Bronchial epithelial cell (primary cell): ENCODE measurements around the gene CAND2. TPM values are rescaled to one million over a fixed set of nuclear protein-coding genes. Genes with fewer than 3 reads are reported as not detected.

Experiments used
- DNase-seq: peaks from one replicate; pipeline ENCODE4 v3.0.0-alpha.2; 2010; ENCODE audit warnings: low read depth
- FAIRE-seq: peaks from 2 replicates; lab custom pipeline; 2011; peaks lifted over from hg19 to GRCh38; lab: Jason Lieb, UNC
- H3K27me3 ChIP-seq: 2 replicates; pipeline ENCODE4 v1.5.1; 2011; ENCODE audit warnings: low read length; ENCODE audit not compliant: control insufficient read depth, insufficient read depth
- H3K36me3 ChIP-seq: 2 replicates; pipeline ENCODE4 v1.5.1; 2011; ENCODE audit warnings: low read length; ENCODE audit not compliant: control insufficient read depth, insufficient read depth
- H3K4me3 ChIP-seq: 2 replicates; pipeline ENCODE4 v1.5.1; 2011; ENCODE audit warnings: mild to moderate bottlenecking, low read depth, low read length, control low read depth
- CTCF ChIP-seq: IDR thresholded peaks from 2 replicates; pipeline ENCODE4 v1.5.1; 2011; ENCODE audit warnings: mild to moderate bottlenecking, moderate library complexity, low read length, control low read depth, inconsistent platforms; ENCODE audit not compliant: insufficient read depth, severe bottlenecking
- total RNA-seq: library from RNA; depleted of rRNA; stranded (reverse); fragments of >200 nt; gene quantifications from 2 replicates; pipeline ENCODE4 v1.2.1, GENCODE V29; 2014

CAND2 gene
- total RNA-seq, 1 donor from 2014 or later, result 1.3 TPM

GRCh38 chr3:12752102-12752501 is 44.4 kb upstream of the CAND2 start:
- DNase-seq (peak; percentile 35), FAIRE-seq (no peak)
- H3K27me3 ChIP-seq, result no peaks in the 10 kb centered on the region
- TF ChIP-seq CTCF, result no peak
- peaks cover 18% of the 10 kb centered on the region for H3K36me3 ChIP-seq
- no peak overlapping the region for H3K4me3 ChIP-seq

- no peak for TF ChIP-seq CTCF
- FAIRE-seq, result no peak
- DNase-seq, result peak; percentile 40
- Histone ChIP-seq H3K36me3 (peaks cover 16% of the 10 kb centered on the region), H3K27me3 (no peaks in the 10 kb centered on the region), H3K4me3 (no peak overlapping the region)
Observed at GRCh38 chr3:12752809-12753208, 43.7 kb upstream of the CAND2 start.

GRCh38 chr3:12753275-12754028 is 43.0 kb upstream of the CAND2 start:
- no peaks in the 10 kb centered on the region for H3K27me3 ChIP-seq
- no peak overlapping the region for H3K4me3 ChIP-seq
- DNase-seq (peak; percentile 64), FAIRE-seq (no peak)
- TF ChIP-seq CTCF, result no peak
- H3K36me3 ChIP-seq, result peaks cover 14% of the 10 kb centered on the region

- Histone ChIP-seq H3K36me3 (peaks cover 8% of the 10 kb centered on the region), H3K4me3 (no peak overlapping the region), H3K27me3 (no peaks in the 10 kb centered on the region)
- no peak for FAIRE-seq
- no peak for DNase-seq
- no peak for TF ChIP-seq CTCF
Observed at GRCh38 chr3:12754313-12754712, 42.2 kb upstream of the CAND2 start.

- no peaks in the 10 kb centered on the region for H3K27me3 ChIP-seq
- no peak for FAIRE-seq
- H3K36me3 ChIP-seq, result peaks cover 2% of the 10 kb centered on the region
- H3K4me3 ChIP-seq, result no peak overlapping the region
- TF ChIP-seq CTCF, result no peak
- DNase-seq, result no peak
Observed at GRCh38 chr3:12755754-12756153, 40.7 kb upstream of the CAND2 start.

- no peak for TF ChIP-seq CTCF
- H3K4me3 ChIP-seq, result no peak overlapping the region
- FAIRE-seq, result no peak
- peaks cover 2% of the 10 kb centered on the region for H3K36me3 ChIP-seq
- H3K27me3 ChIP-seq, result no peaks in the 10 kb centered on the region
- no peak for DNase-seq
Observed at GRCh38 chr3:12756175-12756574, 40.3 kb upstream of the CAND2 start.
